Effector memory CD4-positive, alpha-beta T cell (primary cell): ENCODE measurements around the gene LRRFIP1.

Source experiments
- DNase-seq, 3 donors: peaks; one replicate each; pipeline ENCODE4 v3.0.0-alpha.2; 2020
- H3K27ac ChIP-seq: 2 replicates; pipeline ENCODE4 v1.7.0; 2013; ENCODE audit warnings: mild to moderate bottlenecking, low read length, moderate library complexity; ENCODE audit not compliant: insufficient read depth, poor library complexity, severe bottlenecking
- H3K27me3 ChIP-seq: replicated peaks from 2 replicates; pipeline ENCODE4 v1.7.0; 2013; ENCODE audit warnings: mild to moderate bottlenecking, low read length; ENCODE audit not compliant: insufficient read depth, control insufficient read depth, poor library complexity, severe bottlenecking
- H3K36me3 ChIP-seq: 2 replicates; pipeline ENCODE4 v1.7.0; 2013; ENCODE audit warnings: mild to moderate bottlenecking, low read length, moderate library complexity; ENCODE audit not compliant: control insufficient read depth, insufficient read depth
- H3K4me1 ChIP-seq: 2 replicates; pipeline ENCODE4 v1.7.0; 2013; ENCODE audit warnings: low read length, mild to moderate bottlenecking; ENCODE audit not compliant: control insufficient read depth, insufficient read depth, poor library complexity, severe bottlenecking
- H3K4me3 ChIP-seq: 2 replicates; pipeline ENCODE4 v1.7.0; 2013; ENCODE audit warnings: low read length, low read depth, mild to moderate bottlenecking; ENCODE audit not compliant: insufficient read depth, poor library complexity, severe bottlenecking
- H3K9me3 ChIP-seq: 2 replicates; pipeline ENCODE4 v1.7.0; 2013; ENCODE audit warnings: mild to moderate bottlenecking, low read length, moderate library complexity; ENCODE audit not compliant: control insufficient read depth
- total RNA-seq, 3 donors: gene quantifications; one replicate each; lab custom pipeline; 2026; lab: John Stamatoyannopoulos, UW

Gene LRRFIP1
- 261 to 320 (median 318) reads per million in 3 donors for total RNA-seq

- H3K27me3 ChIP-seq: no peaks in the 10 kb centered on the region
- no peaks in the 10 kb centered on the region for H3K36me3 ChIP-seq
- peak within 1 kb of the TSS; percentile 38 for H3K4me3 ChIP-seq
- H3K4me1 ChIP-seq: peaks cover 5% of the 10 kb centered on the region
- no peak for DNase-seq
- H3K27ac ChIP-seq: no peak within 1 kb of the TSS
- no peaks in the 10 kb centered on the region for H3K9me3 ChIP-seq
Measured at GRCh38 chr2:237627441-237628246, at the start of gene LRRFIP1. Gene LRRFIP1 (plus strand): TSS chr2:237627587. CDS start chr2:237627645, 58 bp downstream.

GRCh38 chr2:237577956-237578870, 49.2 kb upstream of the LRRFIP1 start:
- Histone ChIP-seq H3K4me3 (no peak overlapping the region), H3K27me3 (no peaks in the 10 kb centered on the region), H3K27ac (no peak overlapping the region), H3K36me3 (no peaks in the 10 kb centered on the region), H3K4me1 (no peaks in the 10 kb centered on the region), H3K9me3 (no peaks in the 10 kb centered on the region)
- DNase-seq: no peak

- H3K27me3 ChIP-seq: no peaks in the 10 kb centered on the region
- no peak overlapping the region for H3K4me3 ChIP-seq
- H3K9me3 ChIP-seq: no peaks in the 10 kb centered on the region
- no peaks in the 10 kb centered on the region for H3K4me1 ChIP-seq
- no peak for DNase-seq
- no peak overlapping the region for H3K27ac ChIP-seq
- no peaks in the 10 kb centered on the region for H3K36me3 ChIP-seq
Measured at GRCh38 chr2:237581326-237581725, 46.1 kb upstream of the LRRFIP1 start.

- Histone ChIP-seq H3K36me3 (no peaks in the 10 kb centered on the region), H3K4me3 (no peak overlapping the region), H3K27ac (no peak overlapping the region), H3K27me3 (no peaks in the 10 kb centered on the region), H3K4me1 (no peaks in the 10 kb centered on the region), H3K9me3 (no peaks in the 10 kb centered on the region)
- peak in 1 of 3 donors; percentile 4 for DNase-seq
Measured at GRCh38 chr2:237581751-237582746, 45.3 kb upstream of the LRRFIP1 start.

GRCh38 chr2:237583385-237584295, 43.7 kb upstream of the LRRFIP1 start:
- Histone ChIP-seq H3K27me3 (no peaks in the 10 kb centered on the region), H3K4me3 (no peak overlapping the region), H3K36me3 (no peaks in the 10 kb centered on the region), H3K27ac (no peak overlapping the region), H3K4me1 (no peaks in the 10 kb centered on the region), H3K9me3 (no peaks in the 10 kb centered on the region)
- no peak for DNase-seq

- Histone ChIP-seq H3K4me1 (no peaks in the 10 kb centered on the region), H3K36me3 (no peaks in the 10 kb centered on the region), H3K9me3 (no peaks in the 10 kb centered on the region), H3K27me3 (no peaks in the 10 kb centered on the region), H3K27ac (no peak overlapping the region), H3K4me3 (no peak overlapping the region)
- no peak for DNase-seq
Measured at GRCh38 chr2:237585590-237586221, 41.7 kb upstream of the LRRFIP1 start.

- Histone ChIP-seq H3K4me1 (peaks cover 8% of the 10 kb centered on the region), H3K27ac (no peak overlapping the region)
- no peak for DNase-seq
Measured at GRCh38 chr2:237588044-237588696, 39.2 kb upstream of the LRRFIP1 start.

More at GRCh38 chr2:237588044-237588696, 39.2 kb upstream of the LRRFIP1 start:
- Histone ChIP-seq H3K4me3 (no peak overlapping the region), H3K9me3 (no peaks in the 10 kb centered on the region), H3K36me3 (no peaks in the 10 kb centered on the region), H3K27me3 (no peaks in the 10 kb centered on the region)
